Femur (tissue), 1 donor: ENCODE data around the gene MCIDAS.

Source experiments
- DNase-seq: peaks from one replicate; pipeline ENCODE4 v3.0.0-alpha.2; 2017

The MCIDAS gene

DNA sequence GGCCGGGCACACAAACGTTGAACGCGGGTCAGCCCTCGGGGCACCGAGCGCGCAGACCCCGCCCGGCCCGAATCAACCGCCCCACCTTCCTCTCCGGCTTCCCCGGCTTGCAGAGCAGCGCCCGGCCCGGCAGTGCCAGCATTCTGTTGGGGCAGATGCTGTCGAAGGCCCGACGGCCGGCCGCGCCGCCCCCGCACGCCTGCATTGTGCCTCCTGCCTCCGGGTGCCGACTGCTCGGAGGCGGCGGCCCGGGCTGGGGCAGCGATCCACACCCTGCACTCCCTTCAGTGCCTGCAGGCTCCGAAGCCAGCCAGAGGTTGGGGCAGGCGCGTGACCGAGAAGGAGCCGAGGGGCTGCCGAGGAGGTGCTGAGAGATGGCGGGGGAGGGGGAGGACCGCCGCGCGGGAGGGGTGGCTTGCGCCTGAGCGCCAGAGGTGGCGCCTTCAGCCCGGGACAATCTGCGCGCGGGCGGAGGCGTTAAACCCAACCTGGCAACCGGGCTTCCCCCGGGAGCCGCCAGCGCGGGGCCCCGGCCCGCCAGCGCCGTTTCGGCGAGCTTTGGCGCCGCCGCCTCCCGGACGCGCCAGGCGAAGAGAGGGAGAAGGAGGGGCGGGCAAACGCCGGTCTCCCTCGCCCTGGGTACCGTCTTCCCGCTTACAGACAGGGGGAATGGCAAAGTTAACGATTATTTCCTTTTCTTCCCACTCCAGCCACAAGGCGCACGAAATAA is at the start of gene MCIDAS:
Gene MCIDAS (minus strand): TSS at position 382 of the 730 bp plus-strand sequence. CDS start 177 bp downstream, at position 205.
- DNase-seq: peak; percentile 47

- DNase-seq: no peak
These were observed 49.7 kb upstream of the MCIDAS start for GRCh38 chr5:55276771-55277170.

- no peak for DNase-seq
These were observed 31.2 kb upstream of the MCIDAS start for GRCh38 chr5:55258339-55258738.

DNA sequence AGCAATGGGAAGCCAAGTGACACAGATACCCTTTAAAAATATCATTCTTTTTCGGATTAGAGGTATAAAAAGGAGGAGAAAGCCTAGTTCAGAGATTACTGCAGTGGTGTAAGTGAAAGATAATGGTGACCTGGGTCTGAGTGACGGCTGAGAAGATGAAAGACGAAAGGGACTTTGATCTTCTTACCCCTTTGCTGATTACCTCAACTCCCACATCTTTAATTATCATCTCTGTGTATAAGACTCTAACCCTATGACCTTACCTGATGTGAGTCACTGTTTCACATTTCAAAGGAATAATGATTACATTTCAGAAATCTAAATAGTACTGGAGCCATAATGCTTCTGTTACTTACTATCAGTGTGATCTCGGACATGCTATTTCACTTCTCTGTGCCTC is 27.7 kb upstream of the MCIDAS start:
- no peak for DNase-seq

DNA sequence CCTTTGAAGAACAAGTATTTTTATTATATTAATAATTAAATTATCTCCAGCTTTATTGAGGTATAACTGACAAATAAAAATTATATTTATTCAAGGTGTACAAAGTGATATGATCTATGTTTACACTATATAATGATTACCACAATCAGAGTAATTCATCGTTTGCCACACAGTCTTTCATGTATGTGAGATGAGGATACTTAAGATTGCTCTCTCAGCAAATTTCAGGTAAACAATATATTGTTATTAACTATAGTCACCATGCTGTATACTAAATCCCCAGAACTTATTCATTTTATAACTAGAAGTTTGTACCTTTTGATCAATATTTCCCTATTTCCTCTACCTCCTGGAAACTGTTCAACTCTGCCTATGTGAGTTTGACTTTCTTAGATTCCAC is 22.9 kb upstream of the MCIDAS start:
- no peak for DNase-seq

GRCh38 chr5:55241746-55242145 is 14.6 kb upstream of the MCIDAS start:
- DNase-seq: no peak

- DNase-seq: no peak
These were observed 9.7 kb upstream of the MCIDAS start for GRCh38 chr5:55236800-55237199.

DNA sequence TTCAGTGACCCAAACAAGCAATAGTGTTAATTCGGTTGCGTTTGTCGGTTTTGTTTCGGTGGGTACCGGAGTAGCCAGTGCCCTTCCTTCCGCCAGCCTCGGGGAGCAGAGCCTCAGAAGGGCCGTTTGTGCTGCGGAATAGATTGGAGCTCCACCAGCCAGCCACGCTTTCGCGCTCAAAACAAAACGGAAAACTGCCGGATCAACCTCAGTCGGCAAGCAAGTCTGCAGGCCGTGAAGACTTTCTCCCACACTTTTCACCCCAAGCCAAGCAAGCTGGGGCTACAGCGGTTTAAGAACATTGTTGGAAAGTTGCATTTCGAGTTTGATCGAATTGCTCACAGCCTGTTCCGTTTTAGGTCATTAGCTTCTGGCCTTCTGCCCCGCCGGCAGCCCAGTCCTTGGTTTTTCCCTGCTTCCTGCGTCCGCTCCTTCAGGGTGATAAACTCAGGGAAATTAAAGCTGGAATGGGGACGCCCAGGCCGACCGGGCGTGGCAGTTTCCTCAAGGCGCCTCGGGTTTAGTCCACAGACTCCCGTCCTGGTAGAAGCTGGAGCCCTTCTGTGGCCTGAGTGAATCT is 7.1 kb upstream of the MCIDAS start:
- DNase-seq: peak; percentile 36

DNA sequence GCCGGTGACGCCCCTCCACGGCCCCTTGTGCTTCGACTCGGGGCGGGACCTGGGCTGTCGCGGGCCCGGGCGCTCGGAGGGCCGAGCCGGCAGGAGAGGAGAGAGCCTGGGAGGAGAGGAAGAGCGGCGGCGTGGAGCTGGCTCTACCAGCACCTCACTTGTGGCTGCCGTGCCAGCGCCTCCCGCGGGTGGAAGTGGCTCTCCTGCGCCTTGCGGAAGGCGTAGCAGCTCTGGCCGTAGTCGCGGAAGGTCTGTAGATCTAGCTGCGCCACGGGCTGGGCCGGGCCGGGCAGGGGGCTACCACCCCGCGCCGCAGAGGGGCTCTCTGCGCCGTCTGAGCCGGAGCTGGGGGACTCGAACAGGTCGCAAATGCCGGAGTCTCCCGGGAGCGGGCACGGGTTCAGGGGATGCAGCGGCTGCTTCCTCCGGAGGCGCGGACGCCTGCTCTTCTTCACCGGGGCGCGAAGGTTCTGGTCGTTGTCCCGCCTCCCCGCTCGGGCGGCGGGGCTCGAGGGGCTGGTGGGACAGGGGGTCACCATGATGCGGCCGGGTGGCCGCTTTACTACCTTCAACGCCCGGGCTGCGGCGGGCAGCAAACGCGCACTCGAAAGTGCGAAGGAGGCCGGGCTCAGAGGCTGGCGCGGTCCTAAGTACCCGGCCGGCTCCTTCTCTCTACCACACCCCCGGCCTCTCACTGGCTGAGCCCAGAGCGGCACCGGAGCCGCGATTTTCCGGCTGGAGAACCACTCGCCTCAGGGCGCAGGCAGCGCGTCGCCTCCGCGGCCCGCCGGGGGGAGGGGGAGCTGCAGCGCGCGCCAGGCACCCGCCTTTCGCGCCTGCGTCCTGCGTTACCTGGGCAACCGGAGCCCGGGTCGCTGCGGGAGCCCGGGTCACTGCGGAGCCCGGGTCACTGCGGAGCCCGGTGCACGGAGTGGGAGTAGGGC is 6.1 kb upstream of the MCIDAS start, which contains the start of gene CCNO:
Gene CCNO (minus strand): TSS at position 624 of the 944 bp plus-strand sequence. CDS start 85 bp downstream, at position 539.
- DNase-seq: peak; percentile 80

DNA sequence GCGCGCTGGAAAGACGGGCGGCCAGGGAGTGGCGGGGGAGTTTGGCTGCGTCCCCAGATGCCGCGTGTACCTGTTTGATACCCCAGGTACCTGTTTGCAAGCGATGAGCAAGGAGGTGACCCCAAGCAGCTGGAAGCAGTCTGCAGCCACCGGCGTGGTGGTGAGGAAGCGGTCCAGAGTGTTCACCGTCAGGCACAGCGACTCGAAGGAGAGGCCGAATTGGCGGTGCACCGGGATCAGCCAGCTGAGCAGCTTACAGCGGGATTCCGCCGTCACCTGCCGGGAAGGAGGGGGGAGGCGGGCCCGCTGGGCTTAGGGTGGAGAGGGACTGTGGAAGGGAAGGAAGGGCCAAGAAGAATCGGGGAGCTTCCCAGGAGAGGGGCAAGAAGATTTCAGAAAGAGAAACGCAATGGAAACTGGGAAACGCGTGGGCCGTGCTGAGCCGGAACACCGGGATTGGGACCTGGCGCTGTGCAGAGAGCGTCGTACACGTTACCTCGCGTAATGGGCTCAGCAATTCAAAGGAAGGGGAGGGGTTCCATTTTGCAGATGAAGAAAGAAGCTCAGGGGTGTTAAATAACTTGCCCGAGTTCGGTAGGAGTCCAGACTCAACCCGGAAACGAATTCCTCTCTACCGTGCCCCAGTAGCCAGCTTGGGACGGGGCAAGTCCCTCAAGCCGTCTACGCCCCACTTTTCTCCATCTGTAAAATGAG is 5.3 kb upstream of the MCIDAS start:
- DNase-seq: peak; percentile 36

- no peak for DNase-seq
These were observed 4.8 kb upstream of the MCIDAS start for GRCh38 chr5:55231919-55232270.

DNA sequence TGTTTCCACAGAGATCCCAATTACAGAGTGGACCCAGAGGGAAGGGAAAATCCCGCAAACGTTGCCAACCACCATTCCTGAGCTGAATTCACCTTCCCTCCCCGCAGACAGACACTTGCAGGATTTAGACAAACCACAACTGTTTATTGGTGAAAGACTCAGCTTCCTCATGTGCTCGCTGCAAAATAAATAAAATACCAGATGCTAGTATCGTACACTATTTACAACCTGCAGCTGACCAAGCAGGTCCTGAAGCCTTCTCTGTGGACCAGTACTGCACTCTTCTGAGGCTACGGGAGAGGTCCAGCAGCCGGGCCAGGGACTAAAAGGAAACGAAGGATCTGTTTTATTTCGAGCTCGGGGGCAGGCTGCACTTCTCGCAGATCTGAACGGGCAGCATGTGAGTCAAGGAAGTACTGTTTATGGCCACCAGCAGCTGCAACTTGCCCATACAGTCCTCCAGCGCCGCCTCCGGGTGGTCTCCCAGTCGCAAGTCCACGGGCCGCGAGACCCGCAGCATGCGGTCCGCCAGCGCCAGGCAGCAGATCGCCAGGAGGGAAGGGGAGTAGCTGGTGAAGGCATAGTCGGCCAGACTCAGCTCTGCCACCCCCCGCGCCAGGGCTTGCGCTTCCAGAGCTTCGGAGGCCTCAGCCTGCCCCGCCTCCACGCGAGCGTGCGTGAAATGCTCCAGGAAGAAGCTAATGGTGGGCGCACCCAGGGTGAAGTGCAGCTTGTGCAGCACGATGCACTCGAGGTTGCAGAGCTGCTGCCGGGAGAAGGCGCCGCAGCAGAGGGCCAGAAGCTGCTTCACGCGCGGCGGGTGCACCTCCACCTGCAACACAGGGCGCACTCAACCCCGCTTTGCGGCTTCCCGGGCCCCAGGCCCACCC is 4.2 kb upstream of the MCIDAS start:
- DNase-seq: peak; percentile 35

DNA sequence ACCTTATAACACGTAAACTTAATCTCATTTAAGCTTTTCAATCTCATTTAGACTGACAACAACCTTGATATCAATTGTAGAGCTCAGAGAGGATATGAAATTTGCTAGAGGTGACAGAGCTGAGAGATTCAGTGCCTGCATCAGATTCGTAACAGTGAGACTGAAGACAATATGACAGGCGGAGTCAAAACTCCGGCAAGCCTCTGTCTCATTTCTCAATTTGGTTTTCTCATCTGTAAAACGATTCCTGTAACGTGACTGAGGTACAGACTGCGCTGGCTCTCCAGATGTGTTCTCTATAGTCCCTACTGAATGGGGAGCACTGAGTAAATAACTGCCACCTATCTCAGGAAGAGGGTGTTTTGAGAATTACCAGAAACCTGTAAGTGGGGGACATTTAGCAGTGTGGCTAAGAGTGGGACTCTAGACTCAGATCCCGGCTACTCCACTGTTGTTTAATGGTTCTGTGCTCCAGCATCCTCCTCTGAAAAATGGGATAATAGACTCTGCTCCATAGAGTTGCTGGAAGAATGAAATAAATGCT is 3.0 kb upstream of the MCIDAS start:
- DNase-seq: no peak

DNA sequence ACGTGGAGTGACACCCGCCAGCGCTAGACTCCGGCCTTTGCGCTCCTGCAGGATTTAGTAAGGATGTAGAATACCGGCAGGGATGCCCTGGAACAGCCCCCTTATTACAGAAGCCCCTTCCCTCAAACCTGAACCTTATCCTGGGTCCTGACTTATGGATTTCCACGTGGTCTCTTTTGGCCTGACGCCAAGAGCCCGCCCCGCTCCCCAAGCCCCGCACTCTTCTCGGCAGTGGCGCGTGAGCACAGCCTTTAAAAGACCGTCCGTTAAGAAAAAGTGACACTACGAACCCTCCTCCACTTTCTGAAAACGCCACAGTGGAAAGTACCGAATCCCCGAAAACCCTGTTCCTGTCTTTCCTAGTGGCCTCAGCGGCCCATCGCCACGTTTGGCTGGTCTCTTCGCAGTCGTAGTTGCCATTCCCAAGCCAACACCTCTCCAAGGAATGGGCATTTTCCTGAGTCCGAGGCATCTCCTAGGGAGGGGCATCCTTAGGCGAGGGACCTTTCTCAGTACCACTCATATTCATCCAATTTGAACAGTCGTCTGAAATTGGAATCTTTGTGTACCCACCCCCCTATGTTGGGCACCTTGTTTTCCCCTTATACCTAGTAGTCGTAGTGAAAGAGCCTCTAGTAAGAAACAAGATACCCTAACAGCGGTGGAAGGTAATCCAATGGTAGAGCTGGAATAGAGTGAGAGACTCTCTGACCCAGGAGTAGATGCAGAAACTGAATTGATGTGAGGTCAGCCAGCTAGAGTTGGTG is 732 bp upstream of the MCIDAS start:
- DNase-seq: no peak

DNA sequence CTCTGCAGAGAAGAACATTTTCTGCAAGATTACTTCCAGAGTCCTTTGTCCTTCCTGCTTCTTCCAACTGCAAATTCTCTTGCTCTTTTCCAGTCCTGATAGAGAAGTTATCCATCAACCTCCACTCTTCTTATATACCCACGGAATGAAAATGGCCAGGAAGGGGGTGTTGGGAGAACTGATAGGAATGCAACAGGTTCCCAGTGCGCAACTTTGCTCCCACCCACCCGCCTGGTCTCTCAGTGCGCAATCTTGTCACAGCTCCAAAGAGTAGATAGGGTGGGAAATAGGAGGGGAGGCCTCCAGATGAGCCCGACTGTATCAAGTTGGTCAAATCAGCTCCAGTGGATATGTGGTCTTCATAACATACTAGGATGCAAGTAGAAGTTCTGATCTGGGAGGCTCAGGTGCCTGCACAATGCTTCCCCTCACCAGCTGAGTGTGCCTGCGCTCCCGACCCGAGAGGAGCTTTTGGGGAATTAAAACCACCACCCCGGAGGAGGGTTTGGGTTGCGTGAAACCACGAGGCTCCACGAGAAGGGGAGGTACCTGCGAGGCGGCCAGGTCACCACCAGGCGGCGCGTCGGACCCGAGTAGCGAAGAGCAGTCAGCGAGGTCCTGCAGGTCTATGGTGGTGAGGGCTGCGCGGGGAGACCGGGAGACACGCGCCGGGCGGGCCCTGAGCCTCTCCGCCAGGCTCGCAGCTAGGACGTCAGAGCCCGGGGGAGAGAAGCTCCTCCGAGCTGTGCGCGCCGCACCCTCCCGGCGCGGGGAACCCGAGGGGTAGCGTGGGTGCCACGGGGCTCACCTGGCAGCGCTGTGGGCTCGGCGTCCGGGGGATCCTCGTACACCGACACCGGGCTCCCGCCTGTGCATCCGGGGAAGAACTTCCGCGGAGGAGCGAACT is 835 bp downstream of the MCIDAS start:
- peak; percentile 65 for DNase-seq

- DNase-seq: no peak
These were observed 1.8 kb downstream of the MCIDAS start for GRCh38 chr5:55225346-55225745.

- DNase-seq: no peak
These were observed 3.3 kb downstream of the MCIDAS start for GRCh38 chr5:55223812-55224240.

GRCh38 chr5:55222985-55223811 is 3.9 kb downstream of the MCIDAS start:
- DNase-seq: no peak
